ENCODE results near the gene PPP1R37. TPM values are rescaled to one million over a fixed set of nuclear protein-coding genes. Genes with fewer than 3 reads are reported as not detected.

PPP1R37 gene
- total RNA-seq, 1 experiment from 2014 or later: 45.7 TPM

DNA sequence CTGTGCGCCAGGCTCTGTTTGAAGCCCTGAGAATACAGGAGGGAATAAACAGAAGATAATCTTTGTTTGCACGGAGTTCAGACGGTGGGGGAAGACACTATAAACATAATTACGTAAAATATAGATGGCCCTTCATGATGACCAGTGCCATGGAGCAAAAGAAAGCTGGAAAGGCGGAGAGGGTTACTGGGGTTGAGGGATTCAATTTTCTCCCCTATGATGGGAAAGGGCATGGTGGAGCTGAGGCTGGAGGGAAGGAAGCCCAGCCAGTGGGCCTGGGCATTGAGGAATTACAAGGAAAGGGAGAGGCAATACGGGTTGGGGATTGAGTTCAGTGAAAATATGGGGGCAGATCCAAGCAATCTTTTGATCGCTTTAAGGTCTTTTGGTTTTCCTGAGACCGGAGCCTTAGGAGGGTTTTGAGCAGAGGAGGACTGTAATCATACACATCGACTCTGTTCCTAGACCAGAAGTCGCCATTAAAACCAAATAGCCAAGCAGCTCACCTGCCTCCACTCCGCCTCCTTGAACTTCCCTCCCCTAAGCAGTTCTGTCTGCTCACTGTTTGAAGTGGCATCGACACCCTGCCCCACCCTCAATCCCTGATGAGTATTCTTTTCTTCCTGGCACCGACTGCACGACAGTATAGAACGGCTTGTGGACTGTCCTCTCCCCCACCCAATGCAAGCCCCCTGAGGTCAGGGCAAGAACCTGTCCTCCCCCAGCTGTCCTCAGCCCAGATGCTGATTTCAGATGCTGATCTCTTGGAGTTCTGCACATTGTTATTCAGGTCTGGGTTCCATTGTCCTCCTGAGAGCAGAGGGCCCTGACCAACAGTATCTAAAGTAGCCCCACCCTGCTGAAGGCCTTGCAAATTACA, 15.9 kb upstream of the PPP1R37 start:
- no peak for DNase-seq
- H3K36me3 Mint-ChIP-seq (ENCODE audit: insufficient read depth, unreplicated experiment): peaks cover 60% of the 10 kb centered on the region
- BruUV-seq (replicated peaks): no TSS peak
- H3K9me3 Mint-ChIP-seq (ENCODE audit: low read depth, unreplicated experiment): no peaks in the 10 kb centered on the region
- intact Hi-C loops (cut with micrococcal nuclease; ENCODE audit: unreplicated experiment): no loop called here
- H3K27me3 Mint-ChIP-seq (ENCODE audit: unreplicated experiment): no peaks in the 10 kb centered on the region
- CTCF ChIA-PET: no interaction called here
- TF ChIP-seq, protein P1, sequence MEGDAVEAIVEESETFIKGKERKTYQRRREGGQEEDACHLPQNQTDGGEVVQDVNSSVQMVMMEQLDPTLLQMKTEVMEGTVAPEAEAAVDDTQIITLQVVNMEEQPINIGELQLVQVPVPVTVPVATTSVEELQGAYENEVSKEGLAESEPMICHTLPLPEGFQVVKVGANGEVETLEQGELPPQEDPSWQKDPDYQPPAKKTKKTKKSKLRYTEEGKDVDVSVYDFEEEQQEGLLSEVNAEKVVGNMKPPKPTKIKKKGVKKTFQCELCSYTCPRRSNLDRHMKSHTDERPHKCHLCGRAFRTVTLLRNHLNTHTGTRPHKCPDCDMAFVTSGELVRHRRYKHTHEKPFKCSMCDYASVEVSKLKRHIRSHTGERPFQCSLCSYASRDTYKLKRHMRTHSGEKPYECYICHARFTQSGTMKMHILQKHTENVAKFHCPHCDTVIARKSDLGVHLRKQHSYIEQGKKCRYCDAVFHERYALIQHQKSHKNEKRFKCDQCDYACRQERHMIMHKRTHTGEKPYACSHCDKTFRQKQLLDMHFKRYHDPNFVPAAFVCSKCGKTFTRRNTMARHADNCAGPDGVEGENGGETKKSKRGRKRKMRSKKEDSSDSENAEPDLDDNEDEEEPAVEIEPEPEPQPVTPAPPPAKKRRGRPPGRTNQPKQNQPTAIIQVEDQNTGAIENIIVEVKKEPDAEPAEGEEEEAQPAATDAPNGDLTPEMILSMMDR (IDR thresholded peaks at IDR 0.05; ENCODE audit: unreplicated experiment): no peak
- peak overlapping the region; percentile 84 for H3K4me3 Mint-ChIP-seq (ENCODE audit: low read depth, unreplicated experiment)
- no peak overlapping the region for H3K27ac Mint-ChIP-seq (ENCODE audit: unreplicated experiment)
- peaks cover 28% of the 10 kb centered on the region for H3K4me1 Mint-ChIP-seq (ENCODE audit: low read depth, unreplicated experiment)

DNA sequence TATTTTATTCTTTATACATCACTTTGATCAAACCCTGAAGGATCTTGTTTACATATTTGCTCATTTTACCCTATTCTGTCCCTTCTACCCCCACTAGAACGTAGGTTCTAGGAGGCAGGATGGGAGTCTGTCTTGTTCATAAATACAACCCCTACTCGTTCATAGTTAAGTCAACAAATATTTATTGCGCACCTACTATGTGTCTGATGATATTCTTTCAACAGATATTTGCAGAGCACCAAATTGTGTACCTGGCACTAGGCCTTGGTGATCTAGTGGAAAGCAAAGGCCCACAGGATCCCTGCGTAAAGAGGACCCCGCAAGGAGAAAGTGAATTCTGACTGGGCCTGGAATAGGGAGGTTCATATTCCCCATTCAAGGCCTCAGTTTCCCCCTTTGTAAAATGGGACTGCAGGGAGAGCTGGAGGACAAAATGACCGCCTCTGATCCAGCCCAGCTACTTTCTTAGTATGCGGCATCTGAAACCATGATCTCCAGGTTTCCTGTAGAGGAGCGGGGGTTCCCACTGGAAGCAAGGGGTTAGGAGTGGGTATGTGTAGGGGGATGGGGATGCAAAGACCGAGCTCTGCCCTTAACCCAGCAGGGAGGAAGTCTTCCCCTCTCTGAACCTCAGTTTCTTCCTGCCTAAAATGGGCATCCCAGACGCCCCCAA, 14.5 kb upstream of the PPP1R37 start:
- no peak for DNase-seq
- CTCF ChIA-PET: no interaction called here
- Mint-ChIP-seq H3K4me3 (ENCODE audit: low read depth, unreplicated experiment) (peak overlapping the region; percentile 88), H3K27me3 (ENCODE audit: unreplicated experiment) (no peaks in the 10 kb centered on the region), H3K4me1 (ENCODE audit: low read depth, unreplicated experiment) (peaks cover 33% of the 10 kb centered on the region), H3K36me3 (ENCODE audit: insufficient read depth, unreplicated experiment) (peaks cover 62% of the 10 kb centered on the region), H3K27ac (ENCODE audit: unreplicated experiment) (peak overlapping the region; percentile 78), H3K9me3 (ENCODE audit: low read depth, unreplicated experiment) (no peaks in the 10 kb centered on the region)
- TF ChIP-seq, protein P1 (IDR thresholded peaks at IDR 0.05; ENCODE audit: unreplicated experiment): no peak
- intact Hi-C loops (cut with micrococcal nuclease; ENCODE audit: unreplicated experiment): no loop called here
- no TSS peak for BruUV-seq (replicated peaks)

DNA sequence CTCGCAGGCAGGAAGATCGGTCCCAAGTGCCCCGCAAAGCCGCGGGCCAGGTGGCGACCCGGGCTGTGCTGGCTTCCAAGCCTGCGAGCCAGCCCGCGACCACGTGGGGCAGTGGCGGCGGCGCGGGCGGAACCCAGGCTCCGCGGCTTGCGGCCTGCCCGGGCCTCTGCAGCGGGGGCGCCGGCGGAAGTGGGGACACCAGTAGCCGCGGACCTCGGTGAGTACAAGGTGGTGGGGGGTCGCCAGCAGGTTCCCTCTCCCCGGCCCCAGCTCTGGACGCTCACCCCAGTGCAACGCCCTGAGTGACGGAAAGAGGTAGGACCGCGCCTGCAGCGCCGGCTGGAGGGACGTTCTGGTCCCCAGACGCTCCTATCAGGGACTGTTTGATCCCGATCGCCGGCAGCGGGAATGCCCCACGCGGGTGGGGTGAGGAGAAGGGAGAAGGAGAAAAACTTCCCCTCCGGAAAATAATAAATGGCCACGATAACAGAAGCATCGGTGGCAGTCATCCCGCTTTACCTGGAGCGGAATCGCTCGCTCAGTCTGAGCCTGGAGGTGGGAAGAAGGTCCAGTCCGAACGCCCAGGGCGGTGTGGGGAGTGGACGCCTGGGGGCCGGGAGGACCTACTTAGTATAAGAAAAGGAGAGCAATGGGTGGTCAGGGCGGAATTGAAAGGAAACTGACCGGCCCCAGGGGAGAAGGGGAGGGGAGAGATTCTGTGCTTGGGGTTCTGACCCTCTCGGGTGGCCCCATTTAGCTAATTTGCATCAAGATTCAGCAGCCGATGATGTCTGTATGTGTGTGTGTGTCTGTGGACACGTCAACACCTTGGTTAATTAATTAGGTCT, 13.7 kb upstream of the PPP1R37 start, which contains the start of gene GEMIN7:
GEMIN7 (plus strand) TSS at position 198 of the 848 bp plus-strand sequence. CDS start 10,855 bp downstream, outside the sequence.
- peak within 1 kb of the TSS; percentile 78 for H3K27ac Mint-ChIP-seq (ENCODE audit: unreplicated experiment)
- H3K4me3 Mint-ChIP-seq (ENCODE audit: low read depth, unreplicated experiment): peak within 1 kb of the TSS; percentile 88
- intact Hi-C loops (cut with micrococcal nuclease; ENCODE audit: unreplicated experiment): no loop called here
- CTCF ChIA-PET: interaction anchor here (1.0 kb wide), 1 partner anchor 13 kb away, joined by 4 read pairs; no protein-coding TSS in a partner anchor
- H3K27me3 Mint-ChIP-seq (ENCODE audit: unreplicated experiment): no peaks in the 10 kb centered on the region
- BruUV-seq (replicated peaks): no TSS peak
- peak; percentile 92 for DNase-seq
- peaks cover 62% of the 10 kb centered on the region for H3K36me3 Mint-ChIP-seq (ENCODE audit: insufficient read depth, unreplicated experiment)
- no peaks in the 10 kb centered on the region for H3K9me3 Mint-ChIP-seq (ENCODE audit: low read depth, unreplicated experiment)
- H3K4me1 Mint-ChIP-seq (ENCODE audit: low read depth, unreplicated experiment): peaks cover 33% of the 10 kb centered on the region
- TF ChIP-seq, protein P1 (IDR thresholded peaks at IDR 0.05; ENCODE audit: unreplicated experiment): peak; percentile 7

DNA sequence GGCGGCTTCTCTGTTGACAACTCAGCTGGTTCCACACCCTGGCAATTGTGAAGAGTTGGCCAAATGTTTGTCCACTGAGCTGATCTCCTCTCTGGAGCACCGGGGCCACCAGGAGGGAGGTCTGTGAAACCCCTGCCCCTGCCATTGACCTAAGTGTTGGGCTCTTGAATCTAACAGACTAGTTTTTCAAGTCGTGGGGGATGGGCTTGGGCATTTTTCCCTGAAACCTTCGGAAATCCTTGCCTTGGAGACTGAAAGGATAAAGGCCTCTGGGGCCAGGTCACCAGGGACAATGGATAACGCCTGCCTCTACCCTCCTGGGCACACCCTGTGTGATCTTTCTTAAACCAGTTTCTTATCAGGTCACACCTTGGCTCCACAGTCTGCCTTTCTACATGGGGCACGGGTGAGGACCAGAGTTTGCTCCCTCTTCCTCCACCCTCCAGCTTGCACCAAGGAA, 13.0 kb upstream of the PPP1R37 start:
- TSS peak; percentile 56 for BruUV-seq (replicated peaks)
- CTCF ChIA-PET: interaction anchor here (1.0 kb wide), 1 partner anchor 12 kb away, joined by 4 read pairs; no protein-coding TSS in a partner anchor
- Mint-ChIP-seq H3K27ac (ENCODE audit: unreplicated experiment) (peak overlapping the region; percentile 78), H3K9me3 (ENCODE audit: low read depth, unreplicated experiment) (no peaks in the 10 kb centered on the region), H3K4me1 (ENCODE audit: low read depth, unreplicated experiment) (peaks cover 33% of the 10 kb centered on the region), H3K4me3 (ENCODE audit: low read depth, unreplicated experiment) (peak overlapping the region; percentile 88), H3K36me3 (ENCODE audit: insufficient read depth, unreplicated experiment) (peaks cover 59% of the 10 kb centered on the region), H3K27me3 (ENCODE audit: unreplicated experiment) (no peaks in the 10 kb centered on the region)
- intact Hi-C loops (cut with micrococcal nuclease; ENCODE audit: unreplicated experiment): no loop called here
- no peak for DNase-seq
- TF ChIP-seq, protein P1 (IDR thresholded peaks at IDR 0.05; ENCODE audit: unreplicated experiment): no peak

Measured in Calu3 (cell line).